ENCODE results near the gene MTCH2.

Gene MTCH2

GRCh38 chr11:47589584-47589976 lies 52.8 kb downstream of the MTCH2 start:
- no peak for DNase-seq (ENCODE audit: low spot score)
- TF ChIP-seq CTCF (IDR thresholded peaks at IDR 0.05; ENCODE audit: extremely low read depth, insufficient read depth, missing control alignments), result no peak
- in situ Hi-C loops (cut with MboI; ENCODE audit: low pct_unique_long_range_greater_than_20kb, low sequenced_read_pairs, unreplicated experiment), result no loop called here

- no peak for DNase-seq (ENCODE audit: low spot score)
- in situ Hi-C loops (cut with MboI; ENCODE audit: low pct_unique_long_range_greater_than_20kb, low sequenced_read_pairs, unreplicated experiment), result no loop called here
- no peak for TF ChIP-seq CTCF (IDR thresholded peaks at IDR 0.05; ENCODE audit: extremely low read depth, insufficient read depth, missing control alignments)
Observed at GRCh38 chr11:47589118-47589517, 53.2 kb downstream of the MTCH2 start.

- in situ Hi-C loops (cut with MboI; ENCODE audit: low pct_unique_long_range_greater_than_20kb, low sequenced_read_pairs, unreplicated experiment), result no loop called here
- no peak for TF ChIP-seq CTCF (IDR thresholded peaks at IDR 0.05; ENCODE audit: extremely low read depth, insufficient read depth, missing control alignments)
- no peak for DNase-seq (ENCODE audit: low spot score)
Observed at GRCh38 chr11:47587723-47588326, 54.5 kb downstream of the MTCH2 start.

- DNase-seq (ENCODE audit: low spot score), result no peak
- in situ Hi-C loops (cut with MboI; ENCODE audit: low pct_unique_long_range_greater_than_20kb, low sequenced_read_pairs, unreplicated experiment), result no loop called here
- no peak for TF ChIP-seq CTCF (IDR thresholded peaks at IDR 0.05; ENCODE audit: extremely low read depth, insufficient read depth, missing control alignments)
Observed at GRCh38 chr11:47587039-47587716, 55.2 kb downstream of the MTCH2 start.

GRCh38 chr11:47586098-47586855 lies 56.1 kb downstream of the MTCH2 start, which contains the start of gene FAM180B:
Gene FAM180B (plus strand): TSS chr11:47586678. CDS start chr11:47586769, 91 bp downstream.
- in situ Hi-C loops (cut with MboI; ENCODE audit: low pct_unique_long_range_greater_than_20kb, low sequenced_read_pairs, unreplicated experiment), result no loop called here
- no peak for TF ChIP-seq CTCF (IDR thresholded peaks at IDR 0.05; ENCODE audit: extremely low read depth, insufficient read depth, missing control alignments)
- DNase-seq (ENCODE audit: low spot score), result no peak

GRCh38 chr11:47583844-47584243 lies 58.5 kb downstream of the MTCH2 start:
- in situ Hi-C loops (cut with MboI; ENCODE audit: low pct_unique_long_range_greater_than_20kb, low sequenced_read_pairs, unreplicated experiment), result no loop called here
- DNase-seq (ENCODE audit: low spot score), result no peak
- no peak for TF ChIP-seq CTCF (IDR thresholded peaks at IDR 0.05; ENCODE audit: extremely low read depth, insufficient read depth, missing control alignments)
